Caco-2 (cell line): ENCODE data around the gene CDADC1. TPM values are rescaled to one million over a fixed set of nuclear protein-coding genes. Genes with fewer than 3 reads are reported as not detected.
A peak's percentile ranks its signal among the peaks of the same experiment; 100 is the strongest.

Experiments
- BruUV-seq: library from RNA; stranded (reverse); fragments of 400-500 nt; replicated peaks from 2 replicates; lab custom pipeline; 2021; lab: Mats Ljungman, UMichigan
- CTCF ChIA-PET: fragments of 300-600 bp; sonication (Branson Sonifier 250); formaldehyde crosslinking; loops from one replicate; lab custom pipeline; 2022; ENCODE audit warnings: antibody characterized with exemption; lab: Charles Lee
- POLR2A ChIA-PET: fragments of 300-600 bp; sonication (Branson Sonifier 250); formaldehyde crosslinking; loops from one replicate; lab custom pipeline; 2022; ENCODE audit warnings: antibody characterized with exemption; lab: Charles Lee
- DNase-seq, 2 experiments: peaks; one replicate each; pipeline versions ENCODE4 v3.0.0 to v3.0.0-alpha.2; 2020 to 2022
- H3K27me3 ChIP-seq: replicated peaks from 2 replicates; pipeline ENCODE4 v1.6.0; 2011; ENCODE audit warnings: low read length; ENCODE audit not compliant: control insufficient read depth, insufficient read depth
- H3K36me3 ChIP-seq: 2 replicates; pipeline ENCODE4 v1.5.1; 2011; ENCODE audit warnings: low read length; ENCODE audit not compliant: control insufficient read depth, insufficient read depth
- H3K4me1 ChIP-seq: fragments of 250-450 bp; sonication (Bioruptor Pico); 2 replicates; pipeline ENCODE4 v1.5.1; 2020; ENCODE audit warnings: mild to moderate bottlenecking
- H3K4me3 ChIP-seq: 2 replicates; pipeline ENCODE4 v1.5.1; 2011; ENCODE audit warnings: low read depth, mild to moderate bottlenecking, control low read depth, low read length
- H3K9me3 ChIP-seq: fragments of 250-450 bp; sonication (Bioruptor Pico); 2 replicates; pipeline ENCODE4 v1.5.1; 2020; ENCODE audit warnings: mild to moderate bottlenecking, moderate library complexity
- H3K27ac Mint-ChIP-seq: one replicate; pipeline ENCODE4 v1.8.0; 2022; ENCODE audit warnings: mixed read lengths; ENCODE audit not compliant: unreplicated experiment
- H3K27me3 Mint-ChIP-seq: one replicate; pipeline ENCODE4 v1.8.0; 2022; ENCODE audit warnings: mixed read lengths; ENCODE audit not compliant: insufficient read depth, unreplicated experiment
- H3K36me3 Mint-ChIP-seq: one replicate; pipeline ENCODE4 v1.8.0; 2022; ENCODE audit warnings: mild to moderate bottlenecking, mixed read lengths; ENCODE audit not compliant: insufficient read depth, unreplicated experiment
- H3K4me1 Mint-ChIP-seq: one replicate; pipeline ENCODE4 v1.8.0; 2022; ENCODE audit warnings: low read depth, mixed read lengths; ENCODE audit not compliant: unreplicated experiment
- H3K4me3 Mint-ChIP-seq: one replicate; pipeline ENCODE4 v1.8.0; 2022; ENCODE audit warnings: mild to moderate bottlenecking, moderate library complexity, mixed read lengths; ENCODE audit not compliant: unreplicated experiment
- H3K9me3 Mint-ChIP-seq: one replicate; pipeline ENCODE4 v1.8.0; 2022; ENCODE audit warnings: mixed read lengths; ENCODE audit not compliant: unreplicated experiment
- CTCF ChIP-seq, 2 experiments: fragments of 200-600 bp in 1 of 2; IDR thresholded peaks; 1 replicate in 1 of 2; 2 replicates in 1 of 2; pipeline versions ENCODE4 v1.5.1 to v1.8.0; 2011 to 2022; ENCODE audit warnings: antibody characterized with exemption in 1 of 2, control low read depth in 1 of 2, inconsistent platforms in 1 of 2, low read depth in 1 of 2, low read length in 1 of 2, mild to moderate bottlenecking in 1 of 2, moderate library complexity in 1 of 2; ENCODE audit not compliant: insufficient read depth in 1 of 2, severe bottlenecking in 1 of 2, unreplicated experiment in 1 of 2
- intact Hi-C: fragments of 100-400 bp; cut with micrococcal nuclease; formaldehyde crosslinking; loops from one replicate; pipeline ENCODE4 v1.10.0; 2022; ENCODE audit not compliant: unreplicated experiment
- total RNA-seq: library from RNA; stranded (reverse); gene quantifications from 2 replicates; pipeline ENCODE4 v1.2.3, GENCODE V29; 2022

The CDADC1 gene
- total RNA-seq, 1 experiment from 2014 or later = 14.4 TPM

GRCh38 chr13:49315756-49316482 lies 68.2 kb downstream of the CDADC1 start:
- no TSS peak for BruUV-seq
- Histone ChIP-seq H3K4me1 (peaks cover 21% of the 10 kb centered on the region), H3K36me3 (no peaks in the 10 kb centered on the region; the same call in 1 of the 2 replicates), H3K9me3 (no peaks in the 10 kb centered on the region), H3K27me3 (no peaks in the 10 kb centered on the region), H3K4me3 (no peak overlapping the region)
- ChIA-PET POLR2A (no interaction called here), CTCF (interaction anchor here (0.7 kb wide), 1 partner anchor 68 kb away, joined by 6 read pairs; no protein-coding TSS in a partner anchor)
- Mint-ChIP-seq H3K27me3 (no peaks in the 10 kb centered on the region), H3K4me1 (peaks cover 26% of the 10 kb centered on the region), H3K27ac (peak overlapping the region; percentile 28), H3K36me3 (peaks cover 52% of the 10 kb centered on the region), H3K4me3 (no peak overlapping the region), H3K9me3 (no peaks in the 10 kb centered on the region)
- no peak for DNase-seq
- no peak for TF ChIP-seq CTCF (IDR thresholded peaks at IDR 0.05; ENCODE audit: insufficient read depth in 1 of 2, low read depth in 1 of 2, low read length in 1 of 2, severe bottlenecking in 1 of 2, unreplicated experiment in 1 of 2)
- intact Hi-C loops = loop anchor here (2.0 kb wide), 2 partner anchors 27 to 57 kb away; no protein-coding TSS in a partner anchor

- no peaks in the 10 kb centered on the region for H3K9me3 Mint-ChIP-seq
- peaks cover 10% of the 10 kb centered on the region for H3K4me1 ChIP-seq
- no peaks in the 10 kb centered on the region; the same call in 1 of the 2 replicates for H3K36me3 ChIP-seq
- ChIA-PET CTCF (no interaction called here), POLR2A (no interaction called here)
- no peak overlapping the region for H3K4me3 ChIP-seq
- intact Hi-C loops = no loop called here
- no peaks in the 10 kb centered on the region for H3K27me3 ChIP-seq
- H3K9me3 ChIP-seq = no peaks in the 10 kb centered on the region
- H3K27ac Mint-ChIP-seq = no peak overlapping the region
- BruUV-seq = no TSS peak
- no peaks in the 10 kb centered on the region for H3K27me3 Mint-ChIP-seq
- no peak for DNase-seq
- peaks cover 44% of the 10 kb centered on the region for H3K36me3 Mint-ChIP-seq
- no peak overlapping the region for H3K4me3 Mint-ChIP-seq
- peaks cover 16% of the 10 kb centered on the region for H3K4me1 Mint-ChIP-seq
- TF ChIP-seq CTCF (IDR thresholded peaks at IDR 0.05; ENCODE audit: insufficient read depth in 1 of 2, low read depth in 1 of 2, low read length in 1 of 2, severe bottlenecking in 1 of 2, unreplicated experiment in 1 of 2) = no peak
These were observed 71.8 kb downstream of the CDADC1 start for GRCh38 chr13:49319551-49319950.

DNA sequence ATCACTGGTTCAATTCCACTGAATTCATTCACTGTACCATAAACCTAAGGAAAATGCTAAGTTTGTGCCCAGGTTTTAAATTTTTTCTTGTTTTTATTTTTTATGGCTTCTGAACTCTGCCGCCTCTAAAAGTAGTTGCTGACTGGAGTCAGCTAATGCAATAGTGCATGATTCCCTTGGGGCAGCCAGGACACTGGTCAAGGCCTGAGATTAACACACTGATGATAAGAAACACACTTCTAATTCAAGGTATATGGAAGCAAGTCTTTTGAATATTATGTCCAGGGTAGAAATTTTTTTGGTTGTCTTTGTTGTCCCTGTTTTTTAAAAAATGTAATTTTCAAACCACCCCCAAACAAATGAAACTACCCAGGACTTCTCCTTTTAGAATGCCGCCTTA lies 72.2 kb downstream of the CDADC1 start:
- H3K27me3 ChIP-seq = no peaks in the 10 kb centered on the region
- DNase-seq = no peak
- Mint-ChIP-seq H3K4me3 (no peak overlapping the region), H3K4me1 (peaks cover 16% of the 10 kb centered on the region), H3K27ac (no peak overlapping the region), H3K9me3 (no peaks in the 10 kb centered on the region), H3K36me3 (peaks cover 44% of the 10 kb centered on the region), H3K27me3 (no peaks in the 10 kb centered on the region)
- no peaks in the 10 kb centered on the region for H3K9me3 ChIP-seq
- POLR2A ChIA-PET = no interaction called here
- H3K4me3 ChIP-seq = no peak overlapping the region
- BruUV-seq = no TSS peak
- H3K4me1 ChIP-seq = peaks cover 6% of the 10 kb centered on the region
- intact Hi-C loops = no loop called here
- TF ChIP-seq CTCF (IDR thresholded peaks at IDR 0.05; ENCODE audit: insufficient read depth in 1 of 2, low read depth in 1 of 2, low read length in 1 of 2, severe bottlenecking in 1 of 2, unreplicated experiment in 1 of 2) = no peak
- no peaks in the 10 kb centered on the region; the same call in 1 of the 2 replicates for H3K36me3 ChIP-seq
- CTCF ChIA-PET = no interaction called here
